ENCODE results near the gene RDX. TPM values are rescaled to one million over a fixed set of nuclear protein-coding genes. Genes with fewer than 3 reads are reported as not detected.

RDX gene
- total RNA-seq, 1 donor from 2014 or later, result 132 TPM

DNA sequence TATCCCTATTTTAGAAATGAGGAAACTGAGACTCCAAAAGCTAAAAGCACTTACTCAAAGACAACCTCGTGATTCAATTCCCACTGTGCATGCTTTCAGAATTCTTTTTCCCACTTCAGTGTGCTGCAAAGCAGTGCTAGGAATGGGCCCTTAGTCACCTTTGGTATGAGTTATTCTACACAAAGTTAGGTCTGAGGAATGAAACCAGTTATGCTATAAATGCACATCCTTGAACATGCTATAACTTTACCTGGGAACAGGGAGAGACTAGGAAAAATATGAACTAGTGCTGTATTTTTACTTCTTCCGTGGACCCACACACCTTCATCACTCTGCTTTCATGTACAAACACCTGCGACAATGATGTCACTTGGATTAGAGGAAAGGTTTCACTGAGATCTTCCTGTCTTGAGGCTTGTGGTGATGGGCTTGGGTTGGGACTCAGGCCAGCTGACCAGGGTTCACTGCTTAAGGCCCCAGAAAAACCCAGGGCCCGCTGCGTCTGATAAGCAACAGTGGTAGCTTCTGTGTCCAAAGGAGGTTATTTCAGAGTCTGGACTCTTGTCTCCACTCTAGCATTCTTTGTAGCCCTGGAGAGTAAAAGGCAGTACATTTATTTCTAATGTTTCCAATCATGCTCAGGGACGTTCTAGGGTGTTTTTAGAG, 121.6 kb downstream of the RDX start:
- Mint-ChIP-seq H3K27ac (ENCODE audit: unreplicated experiment) (peak overlapping the region; percentile 59), H3K4me1 (ENCODE audit: low read depth, unreplicated experiment) (peaks cover 19% of the 10 kb centered on the region), H3K9me3 (ENCODE audit: unreplicated experiment) (peaks cover 2% of the 10 kb centered on the region), H3K27me3 (ENCODE audit: low read depth, unreplicated experiment) (peaks cover 6% of the 10 kb centered on the region), H3K36me3 (ENCODE audit: low read depth, unreplicated experiment) (no peaks in the 10 kb centered on the region), H3K4me3 (ENCODE audit: unreplicated experiment) (no peak overlapping the region)
- FAIRE-seq, result no peak
- Histone ChIP-seq H3K4me1 (ENCODE audit: insufficient read depth, low read length) (peaks cover 14% of the 10 kb centered on the region), H3K36me3 (ENCODE audit: insufficient read depth, low read length) (no peaks in the 10 kb centered on the region), H2AFZ (ENCODE audit: low read depth, low read length) (no peak overlapping the region), H3K27ac (ENCODE audit: low read depth, low read length) (no peak overlapping the region), H3K4me2 (ENCODE audit: low read length) (peak overlapping the region; percentile 76), H3K4me3 (ENCODE audit: insufficient read depth, low read depth, low read length) (no peak overlapping the region), H3K9me3 (ENCODE audit: insufficient read depth, low read depth, low read length) (no peaks in the 10 kb centered on the region), H3K79me2 (ENCODE audit: insufficient read depth, low read length) (no peaks in the 10 kb centered on the region), H3K27me3 (ENCODE audit: insufficient read depth, low read length) (no peaks in the 10 kb centered on the region), H4K20me1 (ENCODE audit: insufficient read depth, low read length) (no peaks in the 10 kb centered on the region), H3K9ac (ENCODE audit: low read length) (no peak overlapping the region)
- TF ChIP-seq, protein P1, sequence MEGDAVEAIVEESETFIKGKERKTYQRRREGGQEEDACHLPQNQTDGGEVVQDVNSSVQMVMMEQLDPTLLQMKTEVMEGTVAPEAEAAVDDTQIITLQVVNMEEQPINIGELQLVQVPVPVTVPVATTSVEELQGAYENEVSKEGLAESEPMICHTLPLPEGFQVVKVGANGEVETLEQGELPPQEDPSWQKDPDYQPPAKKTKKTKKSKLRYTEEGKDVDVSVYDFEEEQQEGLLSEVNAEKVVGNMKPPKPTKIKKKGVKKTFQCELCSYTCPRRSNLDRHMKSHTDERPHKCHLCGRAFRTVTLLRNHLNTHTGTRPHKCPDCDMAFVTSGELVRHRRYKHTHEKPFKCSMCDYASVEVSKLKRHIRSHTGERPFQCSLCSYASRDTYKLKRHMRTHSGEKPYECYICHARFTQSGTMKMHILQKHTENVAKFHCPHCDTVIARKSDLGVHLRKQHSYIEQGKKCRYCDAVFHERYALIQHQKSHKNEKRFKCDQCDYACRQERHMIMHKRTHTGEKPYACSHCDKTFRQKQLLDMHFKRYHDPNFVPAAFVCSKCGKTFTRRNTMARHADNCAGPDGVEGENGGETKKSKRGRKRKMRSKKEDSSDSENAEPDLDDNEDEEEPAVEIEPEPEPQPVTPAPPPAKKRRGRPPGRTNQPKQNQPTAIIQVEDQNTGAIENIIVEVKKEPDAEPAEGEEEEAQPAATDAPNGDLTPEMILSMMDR (IDR thresholded peaks at IDR 0.05; ENCODE audit: insufficient read depth, low read depth, low read length), result no peak
- TF ChIP-seq EZH2 (IDR thresholded peaks at IDR 0.05; ENCODE audit: insufficient read depth, low read length), result no peak
- DNase-seq (ENCODE audit: low read depth), result peak; percentile 74

DNA sequence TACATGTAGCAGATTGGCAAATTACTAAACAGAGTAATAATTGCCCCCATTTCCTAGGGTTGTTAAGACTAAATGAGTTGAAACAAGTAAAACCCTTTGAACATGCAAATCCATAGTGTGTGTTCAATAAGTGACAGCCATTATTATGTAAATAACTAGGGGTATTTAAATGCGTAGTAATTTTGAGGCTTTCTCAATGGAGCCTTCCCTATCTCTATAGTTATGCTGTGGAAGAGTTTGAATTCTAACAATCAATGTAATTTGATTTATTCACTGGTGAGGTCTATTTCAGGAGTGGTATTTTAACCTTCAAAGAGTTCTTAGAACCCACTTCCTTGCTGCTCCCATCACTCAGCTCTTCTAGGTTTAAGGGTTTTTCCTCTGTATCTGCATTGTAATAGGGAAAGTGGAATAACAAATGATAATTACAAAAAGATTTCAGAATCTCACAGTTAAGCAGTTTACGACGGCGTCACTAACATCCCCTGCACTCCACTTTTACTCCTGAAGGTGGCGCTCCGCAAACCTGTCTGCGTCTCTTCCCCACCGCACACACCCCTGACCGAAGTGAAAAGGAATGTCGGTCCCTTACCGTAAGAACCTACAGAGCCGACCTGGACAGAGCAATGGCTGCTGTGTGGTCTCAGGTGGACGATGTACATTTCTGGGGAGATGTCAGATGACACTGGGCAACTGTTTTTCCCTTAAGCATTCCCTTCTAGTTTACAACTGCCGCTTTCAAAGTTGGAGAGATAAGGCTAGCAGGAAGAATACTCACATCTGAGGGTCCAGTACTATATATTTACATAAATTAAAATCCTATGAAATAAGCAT, 122.4 kb downstream of the RDX start:
- Mint-ChIP-seq H3K4me3 (ENCODE audit: unreplicated experiment) (no peak overlapping the region), H3K36me3 (ENCODE audit: low read depth, unreplicated experiment) (no peaks in the 10 kb centered on the region), H3K27ac (ENCODE audit: unreplicated experiment) (peak overlapping the region; percentile 5), H3K4me1 (ENCODE audit: low read depth, unreplicated experiment) (peaks cover 19% of the 10 kb centered on the region), H3K9me3 (ENCODE audit: unreplicated experiment) (peaks cover 2% of the 10 kb centered on the region), H3K27me3 (ENCODE audit: low read depth, unreplicated experiment) (peaks cover 6% of the 10 kb centered on the region)
- no peak overlapping the region for H3K27ac ChIP-seq (ENCODE audit: low read depth, low read length)
- peaks cover 14% of the 10 kb centered on the region for H3K4me1 ChIP-seq (ENCODE audit: insufficient read depth, low read length)
- H3K4me2 ChIP-seq (ENCODE audit: low read length), result peak overlapping the region; percentile 76
- H3K9me3 ChIP-seq (ENCODE audit: insufficient read depth, low read depth, low read length), result no peaks in the 10 kb centered on the region
- TF ChIP-seq, protein P1 (IDR thresholded peaks at IDR 0.05; ENCODE audit: insufficient read depth, low read depth, low read length), result peak; percentile 90
- no peak for TF ChIP-seq EZH2 (IDR thresholded peaks at IDR 0.05; ENCODE audit: insufficient read depth, low read length)
- H4K20me1 ChIP-seq (ENCODE audit: insufficient read depth, low read length), result no peaks in the 10 kb centered on the region
- peak overlapping the region; percentile 31 for H2AFZ ChIP-seq (ENCODE audit: low read depth, low read length)
- FAIRE-seq (peak; percentile 67), DNase-seq (ENCODE audit: low read depth) (peak; percentile 72)
- peak overlapping the region; percentile 4 for H3K9ac ChIP-seq (ENCODE audit: low read length)
- H3K27me3 ChIP-seq (ENCODE audit: insufficient read depth, low read length), result no peaks in the 10 kb centered on the region
- no peak overlapping the region for H3K4me3 ChIP-seq (ENCODE audit: insufficient read depth, low read depth, low read length)
- H3K36me3 ChIP-seq (ENCODE audit: insufficient read depth, low read length), result no peaks in the 10 kb centered on the region
- H3K79me2 ChIP-seq (ENCODE audit: insufficient read depth, low read length), result no peaks in the 10 kb centered on the region

All from astrocyte (in vitro differentiated cells and primary cell).